ENCODE data around the gene SLC8A3. TPM values are rescaled to one million over a fixed set of nuclear protein-coding genes. Genes with fewer than 3 reads are reported as not detected.

SLC8A3 gene
- total RNA-seq, 1 donor from 2014 or later: 1.5 TPM

- DNase-seq (ENCODE audit: low spot score): no peak
Measured at GRCh38 chr14:70173569-70173968, 15.2 kb downstream of the SLC8A3 start.

GRCh38 chr14:70171726-70172125, 17.0 kb downstream of the SLC8A3 start:
- no peak for DNase-seq (ENCODE audit: low spot score)

- DNase-seq (ENCODE audit: low spot score): no peak
Measured at GRCh38 chr14:70170976-70171375, 17.8 kb downstream of the SLC8A3 start.

GRCh38 chr14:70168406-70168805, 20.3 kb downstream of the SLC8A3 start:
- DNase-seq (ENCODE audit: low spot score): no peak

- DNase-seq (ENCODE audit: low spot score): no peak
Measured at GRCh38 chr14:70166530-70167203, 22.1 kb downstream of the SLC8A3 start.

GRCh38 chr14:70162358-70162757, 26.4 kb downstream of the SLC8A3 start:
- DNase-seq (ENCODE audit: low spot score): no peak

GRCh38 chr14:70156592-70156991, 32.2 kb downstream of the SLC8A3 start:
- DNase-seq (ENCODE audit: low spot score): no peak

GRCh38 chr14:70152704-70153103, 36.0 kb downstream of the SLC8A3 start:
- no peak for DNase-seq (ENCODE audit: low spot score)

GRCh38 chr14:70152081-70152480, 36.7 kb downstream of the SLC8A3 start:
- no peak for DNase-seq (ENCODE audit: low spot score)

GRCh38 chr14:70149596-70150165, 39.1 kb downstream of the SLC8A3 start:
- DNase-seq (ENCODE audit: low spot score): no peak

- no peak for DNase-seq (ENCODE audit: low spot score)
Measured at GRCh38 chr14:70148911-70149595, 39.7 kb downstream of the SLC8A3 start.

GRCh38 chr14:70148351-70148750, 40.4 kb downstream of the SLC8A3 start:
- no peak for DNase-seq (ENCODE audit: low spot score)

GRCh38 chr14:70144046-70144445, 44.7 kb downstream of the SLC8A3 start:
- no peak for DNase-seq (ENCODE audit: low spot score)

GRCh38 chr14:70143306-70143705, 45.4 kb downstream of the SLC8A3 start:
- no peak for DNase-seq (ENCODE audit: low spot score)

GRCh38 chr14:70140614-70141013, 48.1 kb downstream of the SLC8A3 start:
- DNase-seq (ENCODE audit: low spot score): no peak

- no peak for DNase-seq (ENCODE audit: low spot score)
Measured at GRCh38 chr14:70139384-70139783, 49.4 kb downstream of the SLC8A3 start.

- no peak for DNase-seq (ENCODE audit: low spot score)
Measured at GRCh38 chr14:70137788-70138187, 51.0 kb downstream of the SLC8A3 start.

- no peak for DNase-seq (ENCODE audit: low spot score)
Measured at GRCh38 chr14:70133461-70133860, 55.3 kb downstream of the SLC8A3 start.

GRCh38 chr14:70130482-70130881, 58.3 kb downstream of the SLC8A3 start:
- DNase-seq (ENCODE audit: low spot score): no peak

GRCh38 chr14:70127186-70127585, 61.6 kb downstream of the SLC8A3 start:
- DNase-seq (ENCODE audit: low spot score): no peak

GRCh38 chr14:70123796-70124195, 65.0 kb downstream of the SLC8A3 start:
- no peak for DNase-seq (ENCODE audit: low spot score)

- DNase-seq (ENCODE audit: low spot score): no peak
Measured at GRCh38 chr14:70121521-70121920, 67.2 kb downstream of the SLC8A3 start.

GRCh38 chr14:70118064-70118463, 70.7 kb downstream of the SLC8A3 start:
- DNase-seq (ENCODE audit: low spot score): no peak
